ENCODE data around the gene TTC28.
"Not testable (repeated sequence)": the region's sequence is repeated elsewhere in the genome, so short reads cannot be mapped to it uniquely, and the experiment has no call there.

Gene TTC28

DNA sequence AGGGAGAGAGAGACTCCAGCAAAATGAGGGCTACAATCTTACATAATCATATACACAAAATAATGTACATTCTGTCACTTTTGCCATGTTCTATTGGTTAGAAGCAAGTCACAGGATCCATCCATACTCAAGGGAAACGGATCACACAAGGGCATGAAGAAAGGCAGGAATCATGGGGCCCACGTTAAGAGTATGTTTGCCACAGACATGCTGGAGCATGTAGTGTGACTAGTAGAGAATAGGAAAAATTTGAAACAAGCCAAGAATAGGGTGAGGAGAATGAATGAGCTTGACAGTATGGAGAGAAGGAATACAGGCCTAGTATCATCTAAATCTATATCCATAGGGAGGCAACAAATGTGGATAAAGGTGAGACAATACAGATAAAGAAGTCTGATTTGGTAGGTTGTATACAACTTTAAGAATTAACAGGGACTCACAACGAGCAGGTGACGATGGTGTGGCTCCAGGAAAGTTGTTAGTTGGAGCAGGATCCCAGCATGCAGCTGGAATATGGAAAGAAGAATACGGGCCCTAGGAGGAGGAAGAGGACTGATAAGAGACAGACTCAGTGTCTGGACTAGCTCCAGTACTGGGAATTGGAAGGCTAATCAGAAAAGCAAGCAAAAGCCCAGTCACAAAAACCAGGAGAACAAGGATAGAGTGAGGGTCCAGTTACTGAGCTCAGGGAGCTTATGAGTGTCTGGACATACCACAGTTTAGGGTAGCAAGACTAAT is 458.8 kb downstream of the TTC28 start:
- no peak for DNase-seq

DNA sequence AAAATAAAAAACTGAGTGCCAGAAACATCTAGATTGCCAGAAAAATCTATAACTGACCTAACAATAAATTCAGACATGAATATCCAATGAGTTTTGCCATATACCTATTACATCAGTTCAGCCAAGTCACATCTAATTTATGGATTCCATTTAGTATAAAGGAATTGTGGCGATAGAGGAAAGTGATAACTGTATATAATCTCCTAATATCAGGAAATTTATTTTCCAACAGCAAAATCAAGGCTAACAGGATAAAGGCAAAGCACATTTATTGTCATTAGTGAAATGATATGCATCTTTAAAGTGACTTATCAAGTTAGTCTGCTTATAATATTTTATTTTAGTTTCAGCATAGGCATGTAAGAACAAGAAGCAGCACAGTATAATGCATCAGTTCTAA is 462.4 kb downstream of the TTC28 start:
- DNase-seq, result no peak

DNA sequence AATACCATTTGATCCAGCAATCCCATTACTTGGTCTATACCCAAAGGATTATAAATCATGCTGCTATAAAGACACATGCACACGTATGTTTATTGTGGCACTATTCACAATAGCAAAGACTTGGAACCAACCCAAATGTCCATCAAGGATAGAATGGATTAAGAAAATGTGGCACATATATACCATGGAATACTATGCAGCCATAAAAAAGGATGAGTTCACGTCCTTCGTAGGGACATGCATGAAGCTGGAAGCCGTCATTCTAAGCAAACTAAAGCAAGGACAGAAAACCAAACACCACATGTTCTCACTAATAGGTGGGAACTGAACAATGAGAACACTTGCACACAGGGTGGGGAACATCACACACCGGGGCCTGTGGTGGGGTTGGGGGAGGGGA is 464.9 kb downstream of the TTC28 start:
- not testable (repeated sequence) for DNase-seq

DNA sequence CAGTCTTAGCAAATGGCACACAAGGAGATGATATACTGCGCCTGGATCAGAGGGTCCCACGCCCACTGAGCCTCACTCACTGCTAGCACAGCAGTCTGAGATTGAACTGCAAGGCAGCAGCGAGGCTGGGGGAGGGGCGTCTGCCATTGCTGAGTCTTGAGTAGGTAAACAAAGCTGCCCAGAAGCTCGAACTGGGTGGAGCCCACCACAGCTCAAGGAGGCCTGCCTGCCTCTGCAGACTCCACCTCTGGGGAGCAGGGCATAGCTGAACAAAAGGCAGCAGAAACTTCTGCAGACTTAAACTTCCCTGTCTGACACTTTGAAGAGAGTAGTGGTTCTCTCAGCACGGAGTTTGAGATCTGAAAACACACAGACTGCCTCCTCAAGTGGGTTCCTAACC is 470.2 kb downstream of the TTC28 start:
- not testable (repeated sequence) for DNase-seq

DNA sequence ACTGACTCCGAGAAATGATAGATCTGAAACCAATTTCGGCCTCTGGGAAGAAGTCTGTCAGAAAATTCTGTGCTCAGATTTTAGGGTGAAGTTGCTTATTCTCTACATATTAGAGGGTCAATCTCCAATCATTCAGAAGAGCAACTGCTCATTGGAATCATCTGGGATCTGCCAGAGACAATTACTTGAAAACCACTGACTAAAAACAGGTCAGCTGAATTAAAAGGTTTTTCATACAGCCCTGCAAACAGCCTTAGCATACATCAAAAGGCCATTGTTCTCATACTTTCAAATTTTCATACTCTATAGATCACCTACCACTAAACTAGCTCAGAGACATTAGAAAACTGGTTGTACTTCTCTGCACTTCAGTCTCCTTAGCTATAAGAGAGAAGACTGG is 470.9 kb downstream of the TTC28 start:
- no peak for DNase-seq

DNA sequence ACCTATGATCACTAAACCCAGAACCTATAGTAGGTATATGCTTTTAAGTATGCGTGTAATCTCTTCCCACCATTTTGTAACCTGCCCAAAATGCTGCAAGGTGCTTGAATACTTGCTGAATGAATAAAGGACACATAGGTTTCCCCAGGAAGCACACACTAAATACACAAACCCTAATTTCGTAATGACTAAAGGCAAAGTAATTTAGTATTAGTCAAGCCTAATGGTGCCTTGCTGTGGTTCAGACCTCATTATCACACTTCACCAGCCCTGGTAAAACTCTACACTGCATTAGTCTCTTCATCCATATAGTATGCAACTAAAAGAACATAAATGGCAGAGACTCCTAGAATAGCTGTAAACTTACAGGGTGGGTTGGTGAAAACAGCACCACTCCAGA is 471.6 kb downstream of the TTC28 start:
- DNase-seq, result no peak

DNA sequence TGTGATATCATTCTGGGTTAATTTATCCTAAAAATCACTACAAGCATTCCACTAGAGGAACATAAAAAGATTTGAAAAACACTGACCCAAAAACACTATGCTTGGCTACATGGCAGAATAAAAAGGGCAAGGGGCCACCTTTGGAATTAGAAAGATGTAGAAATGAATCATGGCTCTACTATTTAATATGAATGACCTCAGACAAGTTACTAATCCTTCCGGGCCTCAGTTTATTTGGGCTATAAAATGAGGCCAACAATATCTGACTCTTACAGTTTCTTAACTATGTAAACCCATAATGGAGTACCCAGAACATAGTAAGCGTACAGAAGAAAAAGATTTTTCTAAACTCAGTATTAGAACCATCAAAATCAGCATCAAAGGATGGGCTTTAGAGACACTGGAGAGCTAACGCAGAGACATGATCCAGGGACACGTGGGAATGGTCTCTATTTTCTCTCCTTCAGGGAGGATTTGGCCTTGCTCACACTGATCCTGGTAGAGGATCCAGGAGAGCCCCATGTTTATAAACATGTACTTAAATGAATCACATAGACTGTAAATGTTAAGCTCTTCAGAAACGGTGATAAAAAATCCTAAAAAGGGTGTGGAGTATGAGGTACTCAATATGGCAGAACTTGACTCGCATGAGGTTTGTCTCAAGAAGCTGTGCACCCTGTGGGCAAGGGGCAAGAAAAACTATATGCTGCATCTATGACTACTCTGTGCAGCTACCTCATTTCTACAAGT is 472.2 kb downstream of the TTC28 start:
- DNase-seq, result no peak

DNA sequence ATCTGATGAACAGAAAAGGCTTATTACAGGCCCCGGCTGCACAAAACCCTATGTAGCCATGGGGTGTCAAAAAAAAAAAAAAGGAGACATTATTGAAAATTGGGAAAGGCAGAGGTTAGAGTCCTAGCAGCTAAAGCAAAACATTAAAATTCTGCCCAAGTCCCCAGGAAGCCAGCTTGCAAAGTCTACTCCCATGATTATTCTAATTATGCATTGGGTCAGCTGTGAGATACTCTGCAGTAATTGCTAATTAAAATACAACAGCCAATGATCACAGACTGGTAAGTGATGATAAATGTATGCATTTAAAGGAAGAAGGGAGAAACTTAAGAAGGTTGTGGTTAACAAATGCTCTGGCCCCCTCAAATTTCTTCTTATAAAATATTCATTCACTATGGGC is 473.7 kb downstream of the TTC28 start:
- DNase-seq, result no peak

DNA sequence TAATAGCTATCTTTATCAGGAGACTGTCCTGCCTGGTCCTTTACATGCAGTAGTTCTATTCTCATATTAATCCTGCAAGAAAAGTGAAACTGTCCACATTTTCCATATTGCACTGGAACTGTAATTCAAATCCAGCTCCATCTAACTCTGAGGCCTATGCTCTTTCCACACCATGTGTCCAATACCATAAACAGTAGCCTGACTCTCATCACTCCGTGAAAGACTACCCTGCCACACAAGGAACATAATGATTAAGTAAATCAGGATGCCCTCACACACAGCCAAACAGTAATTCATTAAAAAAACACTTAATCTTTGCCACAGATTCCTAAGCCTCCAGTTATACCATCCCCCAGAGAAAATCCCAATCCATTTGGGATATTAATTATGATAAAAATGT is 475.3 kb downstream of the TTC28 start:
- no peak for DNase-seq

DNA sequence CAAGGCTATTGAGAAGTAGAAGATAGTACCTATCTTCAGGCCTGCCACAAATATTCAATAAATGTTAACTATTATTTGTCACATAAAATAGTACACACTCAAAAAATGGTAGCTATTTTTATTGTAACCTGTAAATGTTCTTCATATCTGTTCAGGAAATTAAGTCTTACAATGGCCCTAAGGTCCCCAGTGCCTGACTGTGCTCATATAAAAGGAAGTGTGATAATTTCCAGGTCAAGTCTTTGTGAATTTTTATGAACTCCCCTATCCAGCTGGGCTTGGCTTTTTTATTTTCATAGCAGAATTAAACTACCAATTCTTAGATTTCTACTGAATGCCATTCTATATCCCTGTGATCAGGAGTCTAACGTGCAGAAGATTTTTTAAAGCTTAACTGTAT is 476.4 kb downstream of the TTC28 start:
- no peak for DNase-seq

DNA sequence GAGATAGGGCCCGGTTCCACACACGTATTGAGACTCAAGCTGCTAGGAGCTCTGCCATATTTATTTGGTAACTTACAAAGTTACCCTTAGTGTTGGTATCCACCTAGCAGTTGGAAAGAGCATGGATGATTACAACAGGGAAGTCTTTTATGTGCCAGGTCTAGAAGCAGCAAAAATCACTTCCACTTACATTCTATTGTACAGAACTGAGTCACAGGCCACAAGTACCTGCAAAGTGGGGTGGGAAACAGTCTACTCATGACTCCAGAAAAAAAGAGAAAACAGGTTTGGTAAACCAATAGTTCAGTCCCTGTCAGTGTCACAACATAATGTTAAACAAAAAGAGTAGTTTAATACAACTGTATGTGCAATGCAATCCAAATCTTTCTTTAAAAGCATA is 480.9 kb downstream of the TTC28 start:
- no peak for DNase-seq

DNA sequence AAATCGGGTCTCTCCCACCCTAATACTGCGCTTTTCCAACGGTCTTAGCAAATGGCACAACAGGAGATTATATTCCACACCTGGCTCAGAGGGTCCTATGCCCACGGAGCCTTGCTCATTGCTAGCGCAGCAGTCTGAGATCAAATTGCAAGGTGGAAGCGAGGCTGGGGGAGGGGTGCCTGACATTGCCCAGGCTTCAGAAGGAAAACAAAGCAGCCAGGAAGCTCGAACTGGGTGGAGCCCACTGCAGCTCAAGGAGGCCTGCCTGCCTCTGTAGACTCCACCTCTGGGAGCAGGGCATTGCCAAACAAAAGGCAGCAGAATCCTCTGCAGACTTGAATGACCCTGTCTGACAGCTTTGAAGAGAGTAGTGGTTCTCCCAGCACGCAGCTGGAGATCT is 488.1 kb downstream of the TTC28 start:
- not testable (repeated sequence) for DNase-seq

DNA sequence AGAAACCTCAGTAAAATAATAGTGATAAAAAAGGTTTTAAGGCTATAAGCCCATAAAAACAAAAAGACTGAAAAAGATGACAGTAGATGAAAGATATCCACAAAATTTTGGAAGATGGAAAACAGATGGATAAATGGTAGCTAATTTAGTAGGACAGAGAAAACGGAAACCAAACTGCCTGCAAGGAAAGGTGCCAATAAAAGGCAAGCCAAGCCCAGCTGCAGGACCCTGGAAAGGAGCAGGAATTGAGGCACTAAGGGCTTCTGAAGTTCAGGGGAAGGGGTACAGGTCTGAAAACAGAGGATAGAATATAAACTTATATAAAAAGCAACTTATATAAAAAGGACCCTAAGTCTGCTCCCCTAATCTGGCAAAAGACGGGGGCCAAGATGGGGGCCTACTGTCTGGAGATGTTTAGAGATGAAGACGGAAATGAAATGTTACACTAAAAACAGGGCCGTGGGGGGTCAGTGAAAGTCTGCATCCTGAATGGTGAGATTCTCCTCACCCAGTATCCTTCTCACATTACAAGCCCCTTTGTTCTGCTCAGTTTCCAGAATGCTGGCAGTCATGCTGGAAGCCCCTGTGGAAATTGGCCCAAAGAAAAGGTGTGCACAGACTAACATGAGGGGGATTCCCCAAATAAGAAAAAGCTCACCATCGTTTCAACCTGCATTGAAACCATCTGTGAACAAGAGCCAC is 491.3 kb downstream of the TTC28 start:
- no peak for DNase-seq

DNA sequence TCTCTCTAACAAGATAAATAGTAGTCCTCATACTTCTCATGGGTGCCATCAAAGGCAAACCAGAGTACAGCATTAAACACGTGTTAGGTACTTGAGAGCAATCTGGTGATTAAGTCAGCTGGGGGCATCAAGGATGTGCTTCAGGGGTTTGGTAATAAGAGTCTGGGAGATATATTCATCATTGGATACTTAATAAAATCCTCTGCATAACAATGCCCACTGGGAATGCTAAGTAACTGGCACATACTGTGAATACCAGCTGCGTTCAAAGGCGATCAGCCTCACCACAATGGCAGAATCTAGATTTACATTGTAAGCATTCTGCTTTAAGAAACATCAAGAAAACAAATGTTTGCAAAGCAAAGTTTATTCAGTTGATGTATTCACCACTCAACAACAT is 492.0 kb downstream of the TTC28 start:
- no peak for DNase-seq

DNA sequence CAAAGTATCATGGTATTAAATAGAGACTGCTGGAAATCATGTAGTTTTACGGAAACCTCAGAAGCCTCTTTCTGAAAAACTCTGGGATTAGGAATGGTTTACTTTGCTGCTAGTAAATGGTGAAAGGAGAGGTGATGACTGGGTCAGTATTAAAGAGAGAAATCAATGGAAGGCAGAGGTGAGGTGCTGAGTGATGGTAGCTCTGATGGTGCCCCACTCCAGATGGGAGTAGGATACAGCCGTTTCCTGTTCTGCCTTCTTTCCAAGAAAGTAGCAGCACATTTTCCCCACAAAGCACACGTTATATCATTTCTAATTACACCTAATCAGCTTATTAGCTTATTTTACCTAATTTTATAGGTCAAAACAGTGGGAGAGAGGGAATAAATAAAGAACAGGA is 493.0 kb downstream of the TTC28 start:
- no peak for DNase-seq

DNA sequence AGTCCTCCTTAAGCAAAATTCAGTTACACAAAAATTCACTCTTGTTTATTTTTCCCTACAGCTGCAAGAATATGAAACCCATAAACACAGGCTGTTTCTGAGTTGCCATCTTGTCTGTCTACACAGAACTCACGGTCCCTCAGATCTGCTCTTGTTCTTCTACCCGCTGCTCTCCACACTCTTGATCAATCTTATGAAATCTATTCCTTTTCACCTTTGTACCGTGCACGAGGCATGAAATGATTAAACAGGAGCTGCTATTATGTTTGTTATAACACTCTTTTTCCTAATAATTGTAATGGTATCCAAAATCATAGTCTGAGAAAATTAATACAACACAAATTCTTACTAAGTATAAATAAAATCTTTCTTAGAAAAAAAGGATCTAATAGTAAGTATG is 494.5 kb downstream of the TTC28 start:
- no peak for DNase-seq

DNA sequence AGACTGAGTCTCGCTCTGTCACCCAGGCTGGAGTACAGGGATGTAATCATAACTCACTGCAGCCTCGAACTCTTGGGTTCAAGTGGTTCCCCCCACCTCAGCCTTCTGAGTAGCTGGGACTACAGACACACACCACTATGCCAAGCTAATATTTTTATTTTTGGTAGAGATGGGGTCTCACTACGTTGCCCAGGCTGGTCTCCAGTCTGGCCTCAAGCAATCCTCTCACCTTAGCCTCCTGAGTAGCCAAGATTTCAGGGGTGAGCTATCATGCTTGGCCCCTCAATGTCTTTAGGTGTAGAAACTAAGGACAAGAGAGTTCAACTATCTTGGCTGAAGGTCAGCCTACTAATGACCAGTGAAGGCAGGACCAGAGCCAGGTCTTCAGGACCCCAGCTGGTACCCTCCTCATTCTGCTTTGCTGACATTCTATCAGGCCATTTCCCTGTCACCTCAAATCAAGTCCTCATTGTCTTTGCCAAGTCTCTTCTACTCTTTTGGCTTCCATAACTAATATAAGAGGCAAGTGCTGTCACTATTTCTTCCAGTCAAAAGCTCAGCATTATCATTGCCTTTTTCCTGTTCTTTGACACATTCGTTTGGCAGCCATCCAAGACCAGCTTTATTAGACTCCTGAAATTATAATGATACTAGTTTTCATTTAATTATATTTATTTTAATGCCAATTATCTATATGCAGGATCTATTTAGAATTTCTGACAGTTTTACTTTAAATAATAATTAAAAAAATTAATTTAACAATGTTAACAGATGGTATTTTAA is 496.4 kb downstream of the TTC28 start:
- no peak for DNase-seq

DNA sequence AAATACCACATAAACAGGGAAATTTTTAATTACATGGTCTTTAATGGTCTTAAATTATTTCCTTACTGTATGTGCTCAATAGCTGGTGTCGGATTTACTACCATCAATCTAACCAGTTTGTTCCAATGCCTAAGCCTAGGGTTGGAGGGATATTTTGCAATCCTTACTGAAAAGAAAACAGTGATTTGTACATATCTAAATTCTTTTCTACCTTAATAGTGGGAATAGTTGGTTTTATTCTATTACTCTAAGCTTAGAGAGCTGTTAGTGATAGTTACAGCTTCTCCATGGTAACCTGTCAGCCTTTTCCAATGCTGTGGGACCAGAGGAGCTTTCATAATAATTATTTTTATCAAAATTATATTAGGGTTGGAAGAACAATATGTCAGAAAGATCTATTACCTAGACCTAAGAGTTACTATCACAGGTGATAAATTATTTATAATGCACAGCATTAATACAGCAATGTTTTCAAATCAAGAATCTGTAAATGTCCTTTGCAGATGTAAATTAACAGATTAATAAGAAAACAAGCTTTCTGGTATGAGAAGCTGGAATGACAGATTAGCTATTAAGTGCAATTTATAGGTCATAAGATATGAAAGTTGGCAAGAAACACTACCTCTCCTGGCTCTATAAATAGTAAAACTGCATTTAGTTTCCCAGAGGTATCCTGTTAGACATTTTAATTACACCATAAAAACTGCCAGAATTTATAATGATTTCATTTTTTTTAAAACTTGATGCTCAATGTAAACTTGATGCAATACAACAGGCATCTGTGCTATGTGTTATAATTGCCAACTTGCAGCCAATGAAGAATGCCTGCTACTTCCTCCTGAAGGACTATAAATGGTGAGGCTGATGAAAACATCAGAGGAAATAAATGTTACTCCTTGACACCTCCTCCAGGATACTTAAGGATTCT is 498.6 kb downstream of the TTC28 start:
- DNase-seq, result no peak

DNA sequence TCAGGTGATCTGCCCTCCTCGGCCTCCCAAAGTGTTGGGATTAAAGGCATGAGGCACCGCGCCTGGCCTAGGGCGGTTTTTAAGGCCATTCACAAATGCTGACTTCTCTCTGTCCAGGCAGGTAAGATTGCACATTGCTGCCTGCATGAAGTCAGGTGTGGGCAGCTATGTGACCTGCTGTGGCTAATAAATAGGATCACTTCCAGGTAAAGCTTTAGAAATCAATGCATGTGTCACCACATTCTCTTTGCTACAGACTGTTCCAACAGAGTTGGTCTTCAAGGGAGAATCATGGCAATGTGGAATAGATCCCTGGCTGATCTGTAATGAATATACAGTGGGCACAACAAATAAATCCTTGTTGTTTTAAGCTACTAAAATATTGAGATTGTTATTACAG is 500.2 kb downstream of the TTC28 start:
- DNase-seq, result no peak

DNA sequence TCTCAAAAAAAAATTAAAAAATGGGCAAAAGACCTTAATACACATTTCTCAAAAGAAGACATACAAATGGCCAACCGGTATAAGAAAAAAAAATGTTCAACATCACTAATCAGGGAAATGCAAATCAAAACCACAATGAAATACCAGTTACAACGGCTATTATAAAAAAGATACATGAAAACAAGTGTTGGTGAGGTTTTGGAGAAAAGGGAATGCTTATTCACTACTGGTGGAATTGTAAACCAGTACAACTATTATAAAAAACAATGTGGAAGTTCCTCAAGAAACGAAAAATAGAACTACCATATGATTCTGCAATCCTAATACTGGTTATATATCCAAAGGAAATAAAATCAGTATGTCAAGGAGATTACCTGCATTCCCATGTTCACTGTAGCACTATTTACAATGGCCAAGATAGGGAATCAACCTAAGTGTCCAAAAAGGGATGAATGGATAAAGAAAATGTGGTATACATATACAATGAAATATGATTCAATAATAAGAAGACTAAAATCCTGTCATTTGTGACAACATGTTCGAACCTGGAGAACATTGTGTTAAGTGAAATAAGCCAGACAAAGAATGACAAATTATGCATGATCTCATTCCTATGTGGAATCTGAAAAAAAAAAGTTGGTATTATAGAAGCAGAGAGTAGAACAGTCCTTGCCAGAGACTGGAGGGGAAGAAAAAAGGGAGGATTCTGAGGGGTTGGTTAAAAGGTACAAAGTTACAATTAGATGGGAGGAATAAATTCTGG is 503.7 kb downstream of the TTC28 start:
- no peak for DNase-seq

DNA sequence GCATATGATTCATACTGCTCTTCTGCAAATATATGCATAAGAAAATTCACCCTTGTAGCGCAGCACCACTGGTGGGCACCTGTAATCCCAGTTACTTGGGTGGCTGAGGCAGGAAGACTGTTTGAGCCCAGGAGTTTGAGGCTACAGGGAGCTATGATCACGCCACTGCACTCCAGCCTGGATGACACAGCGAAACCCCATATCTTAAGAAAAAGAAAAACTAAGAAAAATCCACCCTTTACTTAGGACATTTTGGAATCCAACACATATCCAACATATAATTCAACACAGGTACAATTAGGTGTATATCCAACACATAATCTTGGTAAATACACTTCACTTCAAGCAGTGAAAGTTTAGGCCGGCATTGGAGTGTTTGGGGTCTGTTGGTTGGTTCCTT is 505.1 kb downstream of the TTC28 start:
- DNase-seq, result no peak

All from Kasumi-1 (cell line).